Measurements from ENCODE around the gene ADGRD1.

DNA sequence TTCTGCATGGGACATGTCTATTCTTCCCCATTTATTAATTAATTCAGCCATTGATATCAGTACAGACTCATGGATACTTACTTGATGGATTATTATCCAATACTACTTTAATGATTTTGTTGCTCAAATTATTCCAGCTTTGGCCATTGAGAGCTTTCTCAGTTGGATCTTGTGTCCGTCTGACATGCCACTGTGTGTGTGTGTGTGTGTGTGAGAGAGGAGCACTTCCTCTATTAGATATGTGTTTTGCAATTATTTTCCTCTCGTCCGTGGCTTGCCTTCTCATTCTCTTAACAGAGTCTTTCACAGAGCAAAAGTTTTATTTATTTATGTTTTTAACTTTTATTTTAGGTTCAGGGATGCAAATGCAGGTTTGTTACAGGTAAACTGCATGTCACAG, 194.2 kb downstream of the ADGRD1 start:
- TF ChIP-seq EP300 (IDR thresholded peaks at IDR 0.05; ENCODE audit: low read depth) = no peak
- TF ChIP-seq, protein P1, sequence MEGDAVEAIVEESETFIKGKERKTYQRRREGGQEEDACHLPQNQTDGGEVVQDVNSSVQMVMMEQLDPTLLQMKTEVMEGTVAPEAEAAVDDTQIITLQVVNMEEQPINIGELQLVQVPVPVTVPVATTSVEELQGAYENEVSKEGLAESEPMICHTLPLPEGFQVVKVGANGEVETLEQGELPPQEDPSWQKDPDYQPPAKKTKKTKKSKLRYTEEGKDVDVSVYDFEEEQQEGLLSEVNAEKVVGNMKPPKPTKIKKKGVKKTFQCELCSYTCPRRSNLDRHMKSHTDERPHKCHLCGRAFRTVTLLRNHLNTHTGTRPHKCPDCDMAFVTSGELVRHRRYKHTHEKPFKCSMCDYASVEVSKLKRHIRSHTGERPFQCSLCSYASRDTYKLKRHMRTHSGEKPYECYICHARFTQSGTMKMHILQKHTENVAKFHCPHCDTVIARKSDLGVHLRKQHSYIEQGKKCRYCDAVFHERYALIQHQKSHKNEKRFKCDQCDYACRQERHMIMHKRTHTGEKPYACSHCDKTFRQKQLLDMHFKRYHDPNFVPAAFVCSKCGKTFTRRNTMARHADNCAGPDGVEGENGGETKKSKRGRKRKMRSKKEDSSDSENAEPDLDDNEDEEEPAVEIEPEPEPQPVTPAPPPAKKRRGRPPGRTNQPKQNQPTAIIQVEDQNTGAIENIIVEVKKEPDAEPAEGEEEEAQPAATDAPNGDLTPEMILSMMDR (IDR thresholded peaks at IDR 0.05) = no peak
- no peak for TF ChIP-seq POLR2A (IDR thresholded peaks at IDR 0.05)
